Neural progenitor cell (in vitro differentiated cells): Measurements from ENCODE around the gene MOSMO. TPM values are rescaled to one million over a fixed set of nuclear protein-coding genes. Genes with fewer than 3 reads are reported as not detected.

ENCODE experiments used
- DNase-seq: peaks from one replicate; pipeline ENCODE4 v3.0.0-alpha.2; 2016; ENCODE audit warnings: low spot score
- H2AFZ ChIP-seq: fragments of 200-600 bp; sonication (generic); replicated peaks from 2 replicates; pipeline ENCODE4 v1.6.1; 2016; ENCODE audit warnings: antibody characterized with exemption
- H3F3A ChIP-seq: fragments of 200-600 bp; sonication (generic); 2 replicates; pipeline ENCODE4 v1.6.1; 2016; ENCODE audit warnings: antibody characterized with exemption, low read depth
- H3K27ac ChIP-seq: fragments of 200-600 bp; sonication (generic); 2 replicates; pipeline ENCODE4 v1.5.1; 2016; ENCODE audit warnings: mild to moderate bottlenecking
- H3K27me3 ChIP-seq: fragments of 200-600 bp; sonication (generic); 2 replicates; pipeline ENCODE4 v1.6.1; 2016; ENCODE audit warnings: mild to moderate bottlenecking, moderate library complexity
- H3K36me3 ChIP-seq: fragments of 200-600 bp; sonication (generic); 2 replicates; pipeline ENCODE4 v1.5.1; 2016
- H3K4me1 ChIP-seq: fragments of 200-600 bp; sonication (generic); 2 replicates; pipeline ENCODE4 v1.6.1; 2016; ENCODE audit warnings: mixed run types
- H3K4me2 ChIP-seq: fragments of 200-600 bp; sonication (generic); 2 replicates; pipeline ENCODE4 v1.6.1; 2016
- H3K4me3 ChIP-seq: fragments of 200-600 bp; sonication (generic); 2 replicates; pipeline ENCODE4 v1.5.1; 2016
- H3K79me2 ChIP-seq: fragments of 200-600 bp; sonication (generic); 2 replicates; pipeline ENCODE4 v1.6.1; 2016; ENCODE audit warnings: low read depth
- H3K9ac ChIP-seq: fragments of 200-600 bp; sonication (generic); 2 replicates; pipeline ENCODE4 v1.6.1; 2016
- H3K9me3 ChIP-seq: fragments of 200-600 bp; sonication (generic); 2 replicates; pipeline ENCODE4 v1.5.1; 2016; ENCODE audit warnings: low read depth
- H4K20me1 ChIP-seq: fragments of 200-600 bp; sonication (generic); 2 replicates; pipeline ENCODE4 v1.6.1; 2016; ENCODE audit warnings: low read depth
- H3K27ac Mint-ChIP-seq: 3 replicates; pipeline ENCODE4 v1.8.0; 2021; ENCODE audit warnings: mixed read lengths
- H3K27me3 Mint-ChIP-seq: 2 replicates; pipeline ENCODE4 v1.8.0; 2022; ENCODE audit warnings: low read depth, mild to moderate bottlenecking, inconsistent platforms, moderate library complexity, mixed read lengths; ENCODE audit not compliant: insufficient read depth
- H3K36me3 Mint-ChIP-seq: 3 replicates; pipeline ENCODE4 v1.8.0; 2021; ENCODE audit warnings: mixed read lengths
- H3K4me1 Mint-ChIP-seq: 3 replicates; pipeline ENCODE4 v1.8.0; 2021; ENCODE audit warnings: mixed read lengths
- H3K4me3 Mint-ChIP-seq: 3 replicates; pipeline ENCODE4 v1.8.0; 2021; ENCODE audit warnings: mild to moderate bottlenecking, moderate library complexity, mixed read lengths
- H3K9me3 Mint-ChIP-seq: 3 replicates; pipeline ENCODE4 v1.8.0; 2020; ENCODE audit warnings: mixed read lengths
- EZH2 ChIP-seq: fragments of 200-600 bp; sonication (generic); IDR thresholded peaks from 2 replicates; pipeline ENCODE4 v1.6.1; 2017; ENCODE audit warnings: antibody characterized with exemption, mild to moderate bottlenecking, moderate library complexity
- EZH2phosphoT487 ChIP-seq: fragments of 200-600 bp; sonication (generic); IDR thresholded peaks from 2 replicates; pipeline ENCODE4 v1.6.1; 2017; ENCODE audit warnings: antibody characterized with exemption
- total RNA-seq: library from RNA; depleted of rRNA; stranded (reverse); fragments of >200 nt; gene quantifications from 2 replicates; pipeline ENCODE4 v1.2.3, GENCODE V29; 2015; ENCODE audit warnings: low replicate concordance
- TF ChIP-seq, protein P1 (sequence below): fragments of 200-600 bp; sonication (generic); IDR thresholded peaks from 2 replicates; pipeline ENCODE4 v1.5.1; 2017; ENCODE audit warnings: antibody characterized with exemption, mild to moderate bottlenecking

MOSMO gene
- total RNA-seq, 1 donor from 2014 or later, result 35.2 TPM

DNA sequence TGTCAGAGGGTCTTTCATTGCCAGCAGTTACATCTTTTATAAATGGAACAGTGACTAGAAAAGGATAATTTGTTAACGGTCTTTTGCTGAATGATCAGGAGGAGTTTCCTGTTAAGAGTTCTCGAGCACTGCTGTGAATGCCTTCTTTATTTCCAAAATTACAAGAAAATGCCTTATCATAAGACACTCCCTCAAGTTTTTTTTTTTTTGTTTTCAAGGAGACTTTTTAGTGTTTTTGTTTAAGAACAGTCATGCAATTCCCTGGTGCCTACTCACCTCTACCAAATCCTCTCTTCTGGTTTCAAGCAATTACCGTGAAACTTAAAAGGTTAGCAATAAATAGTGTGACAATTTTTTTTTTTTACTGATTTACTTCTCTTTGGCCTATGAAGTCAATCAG, 65.4 kb downstream of the MOSMO start:
- Histone ChIP-seq H3K4me1 (peaks cover 19% of the 10 kb centered on the region), H3K27me3 (no peaks in the 10 kb centered on the region), H3F3A (peaks cover 10% of the 10 kb centered on the region), H3K4me2 (no peak overlapping the region), H3K4me3 (no peak overlapping the region), H4K20me1 (peaks cover 10% of the 10 kb centered on the region), H3K9ac (no peak overlapping the region), H3K9me3 (no peaks in the 10 kb centered on the region), H2AFZ (no peak overlapping the region), H3K79me2 (peaks cover 21% of the 10 kb centered on the region), H3K36me3 (no peaks in the 10 kb centered on the region), H3K27ac (no peak overlapping the region)
- no peaks in the 10 kb centered on the region for H3K4me1 Mint-ChIP-seq
- TF ChIP-seq EZH2phosphoT487 (no peak), EZH2 (no peak)
- TF ChIP-seq, protein P1, sequence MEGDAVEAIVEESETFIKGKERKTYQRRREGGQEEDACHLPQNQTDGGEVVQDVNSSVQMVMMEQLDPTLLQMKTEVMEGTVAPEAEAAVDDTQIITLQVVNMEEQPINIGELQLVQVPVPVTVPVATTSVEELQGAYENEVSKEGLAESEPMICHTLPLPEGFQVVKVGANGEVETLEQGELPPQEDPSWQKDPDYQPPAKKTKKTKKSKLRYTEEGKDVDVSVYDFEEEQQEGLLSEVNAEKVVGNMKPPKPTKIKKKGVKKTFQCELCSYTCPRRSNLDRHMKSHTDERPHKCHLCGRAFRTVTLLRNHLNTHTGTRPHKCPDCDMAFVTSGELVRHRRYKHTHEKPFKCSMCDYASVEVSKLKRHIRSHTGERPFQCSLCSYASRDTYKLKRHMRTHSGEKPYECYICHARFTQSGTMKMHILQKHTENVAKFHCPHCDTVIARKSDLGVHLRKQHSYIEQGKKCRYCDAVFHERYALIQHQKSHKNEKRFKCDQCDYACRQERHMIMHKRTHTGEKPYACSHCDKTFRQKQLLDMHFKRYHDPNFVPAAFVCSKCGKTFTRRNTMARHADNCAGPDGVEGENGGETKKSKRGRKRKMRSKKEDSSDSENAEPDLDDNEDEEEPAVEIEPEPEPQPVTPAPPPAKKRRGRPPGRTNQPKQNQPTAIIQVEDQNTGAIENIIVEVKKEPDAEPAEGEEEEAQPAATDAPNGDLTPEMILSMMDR, result no peak
- H3K36me3 Mint-ChIP-seq, result no peaks in the 10 kb centered on the region
- H3K27me3 Mint-ChIP-seq, result no peaks in the 10 kb centered on the region
- DNase-seq, result no peak
- H3K27ac Mint-ChIP-seq, result no peak overlapping the region
- no peaks in the 10 kb centered on the region for H3K9me3 Mint-ChIP-seq
- H3K4me3 Mint-ChIP-seq, result no peak overlapping the region

DNA sequence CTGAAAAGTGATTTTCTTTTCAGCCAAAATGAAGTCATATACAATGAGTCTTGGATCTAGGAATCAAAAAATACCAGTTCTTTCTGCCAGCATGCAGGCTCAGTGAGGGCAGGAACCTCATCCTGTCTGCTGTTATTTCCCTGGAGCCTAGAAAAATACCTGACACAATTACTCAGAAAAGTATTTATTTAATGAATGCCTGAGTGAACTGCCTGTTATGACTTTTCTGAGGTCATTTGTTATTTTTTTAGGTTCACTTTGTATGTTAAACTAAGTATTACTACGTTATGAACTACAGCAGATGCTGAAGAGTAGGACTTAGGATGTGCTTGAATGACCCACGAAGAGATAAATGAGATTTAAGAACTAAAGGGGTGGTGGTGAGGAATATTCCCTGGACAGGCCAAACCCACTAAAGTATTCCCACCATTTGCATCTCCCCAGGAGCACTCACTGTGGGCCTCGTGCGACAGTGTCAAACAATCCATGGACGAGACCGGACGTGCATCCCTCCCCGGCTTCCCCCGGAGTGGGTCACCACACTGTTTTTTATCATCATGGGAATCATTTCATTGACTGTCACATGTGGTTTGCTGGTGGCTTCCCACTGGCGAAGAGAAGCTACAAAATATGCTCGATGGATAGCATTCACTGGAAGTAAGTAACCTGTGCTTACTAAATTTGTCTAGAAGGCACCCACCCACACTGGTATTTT, 67.3 kb downstream of the MOSMO start:
- no peak for DNase-seq
- H3K4me3 Mint-ChIP-seq, result no peak overlapping the region
- H3F3A ChIP-seq, result peaks cover 10% of the 10 kb centered on the region
- TF ChIP-seq EZH2, result no peak
- TF ChIP-seq EZH2phosphoT487, result no peak
- TF ChIP-seq, protein P1, result no peak
- H3K79me2 ChIP-seq, result peaks cover 18% of the 10 kb centered on the region
- no peak overlapping the region for H3K4me3 ChIP-seq
- H3K9me3 Mint-ChIP-seq, result no peaks in the 10 kb centered on the region
- no peaks in the 10 kb centered on the region for H3K36me3 Mint-ChIP-seq
- no peak overlapping the region for H3K27ac ChIP-seq
- H3K36me3 ChIP-seq, result no peaks in the 10 kb centered on the region
- no peak overlapping the region for H3K27ac Mint-ChIP-seq
- no peak overlapping the region for H3K4me2 ChIP-seq
- no peaks in the 10 kb centered on the region for H3K4me1 Mint-ChIP-seq
- no peaks in the 10 kb centered on the region for H3K9me3 ChIP-seq
- H3K9ac ChIP-seq, result no peak overlapping the region
- H3K27me3 ChIP-seq, result no peaks in the 10 kb centered on the region
- H3K4me1 ChIP-seq, result peaks cover 19% of the 10 kb centered on the region
- H2AFZ ChIP-seq, result no peak overlapping the region
- peaks cover 10% of the 10 kb centered on the region for H4K20me1 ChIP-seq
- H3K27me3 Mint-ChIP-seq, result no peaks in the 10 kb centered on the region

DNA sequence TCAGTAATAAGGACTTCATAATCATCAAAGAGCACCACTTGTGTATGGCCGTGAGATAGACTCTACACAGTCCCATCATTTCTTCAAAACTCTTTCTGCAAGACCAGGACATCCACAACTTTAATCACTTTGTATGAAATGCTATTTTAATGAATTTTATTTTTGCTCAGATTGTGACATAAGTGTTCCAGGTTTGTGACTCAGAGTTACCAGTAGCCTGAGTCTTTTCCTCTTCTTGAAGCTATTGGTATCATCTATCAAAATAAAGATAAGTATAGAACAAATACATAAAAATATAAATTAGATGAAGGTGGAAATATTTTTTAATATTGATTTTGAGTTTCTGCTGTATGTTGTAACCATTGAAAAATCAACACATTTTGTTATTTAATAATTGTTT, 67.9 kb downstream of the MOSMO start:
- Histone ChIP-seq H3K4me1 (peaks cover 19% of the 10 kb centered on the region), H3F3A (peaks cover 10% of the 10 kb centered on the region), H4K20me1 (peaks cover 10% of the 10 kb centered on the region), H3K36me3 (no peaks in the 10 kb centered on the region), H3K27me3 (no peaks in the 10 kb centered on the region), H3K9ac (no peak overlapping the region), H3K4me2 (no peak overlapping the region), H3K4me3 (no peak overlapping the region), H3K79me2 (peaks cover 18% of the 10 kb centered on the region), H2AFZ (no peak overlapping the region), H3K27ac (no peak overlapping the region), H3K9me3 (no peaks in the 10 kb centered on the region)
- H3K4me1 Mint-ChIP-seq, result no peaks in the 10 kb centered on the region
- DNase-seq, result no peak
- H3K27me3 Mint-ChIP-seq, result no peaks in the 10 kb centered on the region
- H3K4me3 Mint-ChIP-seq, result no peak overlapping the region
- no peaks in the 10 kb centered on the region for H3K36me3 Mint-ChIP-seq
- TF ChIP-seq EZH2phosphoT487, result no peak
- no peak for TF ChIP-seq EZH2
- TF ChIP-seq, protein P1, result no peak
- no peaks in the 10 kb centered on the region for H3K9me3 Mint-ChIP-seq
- no peak overlapping the region for H3K27ac Mint-ChIP-seq
